Measurements from ENCODE around the gene ZBTB11.
"Not testable (repeated sequence)": the region's sequence is repeated elsewhere in the genome, so short reads cannot be mapped to it uniquely, and the experiment has no call there.

DNA sequence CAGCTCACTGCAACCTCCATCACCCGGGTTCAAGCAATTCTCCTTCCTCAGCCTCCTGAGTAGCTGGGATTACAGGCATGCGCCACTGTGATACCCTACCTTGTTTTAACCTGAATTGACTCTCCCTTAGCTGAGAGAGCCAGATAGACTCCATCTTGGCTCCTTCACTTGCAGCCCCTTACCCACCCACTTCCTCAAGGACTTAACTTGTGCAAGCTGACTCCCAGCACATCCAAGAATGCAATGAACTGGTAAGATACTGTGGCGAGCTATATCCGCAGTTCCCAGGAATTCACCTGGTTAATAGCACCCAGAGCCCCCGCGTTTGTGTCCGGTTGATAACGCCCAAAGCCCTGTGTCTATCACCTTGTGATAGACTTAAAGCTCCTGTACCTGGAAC, 45.0 kb downstream of the ZBTB11 start:
- TF ChIP-seq, protein P1, sequence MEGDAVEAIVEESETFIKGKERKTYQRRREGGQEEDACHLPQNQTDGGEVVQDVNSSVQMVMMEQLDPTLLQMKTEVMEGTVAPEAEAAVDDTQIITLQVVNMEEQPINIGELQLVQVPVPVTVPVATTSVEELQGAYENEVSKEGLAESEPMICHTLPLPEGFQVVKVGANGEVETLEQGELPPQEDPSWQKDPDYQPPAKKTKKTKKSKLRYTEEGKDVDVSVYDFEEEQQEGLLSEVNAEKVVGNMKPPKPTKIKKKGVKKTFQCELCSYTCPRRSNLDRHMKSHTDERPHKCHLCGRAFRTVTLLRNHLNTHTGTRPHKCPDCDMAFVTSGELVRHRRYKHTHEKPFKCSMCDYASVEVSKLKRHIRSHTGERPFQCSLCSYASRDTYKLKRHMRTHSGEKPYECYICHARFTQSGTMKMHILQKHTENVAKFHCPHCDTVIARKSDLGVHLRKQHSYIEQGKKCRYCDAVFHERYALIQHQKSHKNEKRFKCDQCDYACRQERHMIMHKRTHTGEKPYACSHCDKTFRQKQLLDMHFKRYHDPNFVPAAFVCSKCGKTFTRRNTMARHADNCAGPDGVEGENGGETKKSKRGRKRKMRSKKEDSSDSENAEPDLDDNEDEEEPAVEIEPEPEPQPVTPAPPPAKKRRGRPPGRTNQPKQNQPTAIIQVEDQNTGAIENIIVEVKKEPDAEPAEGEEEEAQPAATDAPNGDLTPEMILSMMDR (IDR thresholded peaks at IDR 0.05; ENCODE audit: low read length) = not testable (repeated sequence)
- TF ChIP-seq EZH2 (IDR thresholded peaks at IDR 0.05; ENCODE audit: borderline replicate concordance, low read length) = not testable (repeated sequence)

Measured in OCI-LY1 (cell line).